HuH-7 (cell line): Measurements from ENCODE around the gene PCSK6.

Source experiments
- DNase-seq: peaks from one replicate; pipeline ENCODE4 v3.0.0; 2011; ENCODE audit warnings: low spot score

PCSK6 gene

DNA sequence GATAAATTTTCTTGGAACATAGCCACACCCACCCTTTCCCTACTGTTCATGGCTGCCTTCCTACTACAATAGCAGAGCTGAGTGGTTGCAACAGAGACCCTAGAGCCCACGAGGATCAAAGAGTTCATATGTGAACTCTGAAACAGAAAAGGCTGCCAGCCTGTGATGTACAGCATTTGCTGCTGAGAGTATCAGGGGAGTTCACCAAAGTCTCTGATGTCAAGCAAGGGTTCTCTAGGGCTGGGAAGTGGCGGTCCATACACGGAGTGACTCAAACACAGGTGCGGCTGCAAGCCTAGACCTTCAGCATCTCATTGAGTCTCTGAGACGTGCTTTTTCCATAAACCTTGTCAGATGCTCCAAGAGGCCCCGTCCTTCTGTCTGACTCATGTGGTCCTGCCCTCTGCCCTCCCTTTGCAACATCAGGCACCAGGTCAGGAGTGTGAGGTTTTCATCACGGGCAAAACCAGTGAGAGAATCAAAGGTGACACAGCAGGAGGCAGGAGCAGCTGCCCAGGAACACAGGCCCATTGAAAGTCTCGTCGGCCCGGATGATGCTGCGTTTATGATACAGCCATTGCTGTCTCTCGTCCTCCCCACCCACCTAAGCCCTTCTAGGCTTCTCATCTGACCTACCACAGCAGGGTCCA, 42.9 kb downstream of the PCSK6 start:
- DNase-seq = no peak

DNA sequence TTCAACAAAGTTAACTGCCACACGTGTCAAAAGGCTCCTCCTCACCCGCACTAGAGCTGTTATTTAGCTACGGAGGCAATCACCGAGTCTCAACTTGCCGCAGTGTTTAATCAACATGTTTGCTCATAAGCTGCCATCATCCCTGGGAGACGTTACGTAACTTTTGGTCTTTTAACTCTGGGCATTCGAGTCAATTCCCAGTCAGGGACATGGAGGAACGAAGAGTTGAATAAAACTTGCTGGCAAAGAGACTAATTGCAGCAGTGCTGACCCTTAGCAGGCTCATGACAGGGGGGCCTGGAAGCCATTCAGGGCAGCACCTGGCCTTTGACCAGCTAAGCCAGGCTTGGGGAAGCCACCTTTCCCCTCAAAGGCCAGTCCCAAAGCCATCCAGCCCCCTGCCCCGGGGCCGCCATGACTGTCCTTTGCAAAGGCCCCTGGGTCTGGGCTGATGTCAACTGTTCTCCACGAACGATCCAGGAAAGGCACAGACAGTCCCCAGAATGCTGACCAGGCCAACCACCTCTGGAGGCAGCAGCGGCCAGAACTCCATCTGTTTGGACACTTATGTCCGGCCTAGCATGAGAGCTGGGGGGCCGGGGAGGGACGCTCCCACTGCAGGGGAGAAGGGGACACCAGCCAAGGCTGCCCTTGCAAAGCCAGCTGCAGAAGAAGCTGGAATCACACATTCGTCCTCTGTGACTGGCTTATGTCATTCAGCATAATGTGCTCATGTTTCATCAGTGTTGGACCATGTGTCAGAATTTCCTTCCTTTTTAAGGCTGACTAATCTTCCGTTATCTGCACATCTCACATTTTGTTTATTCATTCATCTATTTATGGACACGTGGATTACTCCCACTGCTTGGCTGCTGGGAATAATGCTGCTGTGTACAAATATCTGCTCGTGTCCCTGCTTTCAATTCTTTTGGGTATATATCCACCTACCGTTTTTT, 43.7 kb downstream of the PCSK6 start:
- peak; percentile 80 for DNase-seq

DNA sequence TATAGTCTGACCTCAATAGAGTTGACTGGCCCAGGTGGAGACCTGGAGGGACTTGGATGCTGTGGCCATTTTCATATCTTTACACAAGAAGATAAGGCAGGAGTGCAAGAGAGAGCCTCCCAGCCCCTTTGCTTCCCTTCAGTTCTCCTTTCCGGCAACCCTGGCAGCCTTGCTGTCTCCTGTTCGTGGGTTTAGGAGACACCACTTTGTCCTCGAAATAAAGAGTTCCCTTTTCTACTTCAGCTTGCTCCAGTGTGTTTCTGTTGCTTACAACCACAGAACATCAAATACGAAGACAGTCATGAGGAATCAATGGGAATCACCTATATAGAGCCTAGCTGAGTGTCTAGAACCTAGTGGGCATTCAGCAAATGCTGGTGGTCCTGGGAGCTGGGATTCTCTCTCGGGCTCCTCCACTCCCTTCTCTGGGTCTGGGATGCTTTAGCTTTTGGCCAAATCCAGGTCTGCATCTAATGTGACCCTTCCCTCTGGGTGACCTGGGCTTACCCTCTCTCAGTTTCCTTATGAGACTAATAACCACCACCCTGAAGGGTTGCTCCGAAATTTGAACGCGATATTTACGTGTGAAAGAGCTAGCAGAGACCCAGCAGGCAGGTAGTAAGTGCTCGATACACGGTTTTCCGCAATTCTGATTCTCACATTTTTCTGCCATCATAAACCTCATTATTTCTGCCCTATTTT, 44.5 kb downstream of the PCSK6 start:
- DNase-seq = no peak

DNA sequence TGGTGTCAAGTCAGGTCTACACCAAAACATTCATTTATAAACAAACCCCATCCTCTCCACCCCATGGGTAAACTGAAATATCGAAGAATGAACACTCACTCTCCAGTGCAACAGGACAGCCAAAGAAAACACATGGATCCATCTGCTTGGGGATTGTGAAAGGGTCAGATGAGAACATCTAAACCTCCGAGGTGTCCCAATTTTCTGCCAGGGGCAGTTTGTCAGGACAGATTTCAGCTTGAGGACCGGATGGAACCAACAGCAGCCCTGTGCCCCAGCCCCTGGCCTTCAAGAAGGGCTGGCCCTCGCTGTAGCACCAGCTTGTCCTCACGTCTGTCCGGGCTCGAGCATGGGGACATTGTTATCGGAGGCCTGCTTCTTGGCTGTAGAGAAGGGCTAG, 45.5 kb downstream of the PCSK6 start:
- no peak for DNase-seq

DNA sequence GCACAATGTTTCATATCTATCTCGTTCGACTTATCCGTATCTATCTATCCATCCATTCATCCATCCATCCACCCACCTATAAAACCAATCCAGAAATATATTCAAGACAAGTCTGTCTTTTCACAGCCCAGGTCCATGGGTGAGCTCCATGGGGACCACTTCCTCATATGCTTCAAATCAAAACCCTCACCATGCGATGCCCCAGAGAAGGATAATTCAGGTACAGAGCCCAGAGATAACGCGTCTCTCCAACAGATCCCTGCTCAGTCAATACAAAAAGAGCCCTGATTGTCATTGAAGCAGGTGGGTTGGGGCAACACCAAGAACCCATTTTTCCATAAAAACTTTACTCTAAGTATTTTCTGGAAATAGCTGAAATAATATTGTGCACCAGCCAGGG, 47.2 kb downstream of the PCSK6 start:
- DNase-seq = no peak

DNA sequence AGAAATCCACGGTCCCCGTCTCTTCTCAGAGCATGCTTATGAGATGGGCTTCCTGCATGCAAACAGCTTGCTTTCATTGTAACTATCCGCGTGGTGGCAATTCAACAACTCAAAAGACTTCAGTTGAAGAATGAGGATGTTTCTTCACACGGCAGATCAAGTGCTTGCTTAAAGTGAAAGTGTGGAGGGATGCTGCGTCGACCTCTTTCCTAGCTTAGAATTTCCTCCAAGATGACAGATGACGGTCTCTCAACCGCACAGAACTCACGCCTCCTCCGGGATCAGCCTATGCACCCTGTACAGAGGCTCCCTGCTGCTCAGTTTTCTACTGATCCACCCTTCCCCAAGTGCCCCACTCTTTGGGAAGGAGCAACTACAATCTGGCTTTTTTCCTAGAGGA, 47.8 kb downstream of the PCSK6 start:
- no peak for DNase-seq

DNA sequence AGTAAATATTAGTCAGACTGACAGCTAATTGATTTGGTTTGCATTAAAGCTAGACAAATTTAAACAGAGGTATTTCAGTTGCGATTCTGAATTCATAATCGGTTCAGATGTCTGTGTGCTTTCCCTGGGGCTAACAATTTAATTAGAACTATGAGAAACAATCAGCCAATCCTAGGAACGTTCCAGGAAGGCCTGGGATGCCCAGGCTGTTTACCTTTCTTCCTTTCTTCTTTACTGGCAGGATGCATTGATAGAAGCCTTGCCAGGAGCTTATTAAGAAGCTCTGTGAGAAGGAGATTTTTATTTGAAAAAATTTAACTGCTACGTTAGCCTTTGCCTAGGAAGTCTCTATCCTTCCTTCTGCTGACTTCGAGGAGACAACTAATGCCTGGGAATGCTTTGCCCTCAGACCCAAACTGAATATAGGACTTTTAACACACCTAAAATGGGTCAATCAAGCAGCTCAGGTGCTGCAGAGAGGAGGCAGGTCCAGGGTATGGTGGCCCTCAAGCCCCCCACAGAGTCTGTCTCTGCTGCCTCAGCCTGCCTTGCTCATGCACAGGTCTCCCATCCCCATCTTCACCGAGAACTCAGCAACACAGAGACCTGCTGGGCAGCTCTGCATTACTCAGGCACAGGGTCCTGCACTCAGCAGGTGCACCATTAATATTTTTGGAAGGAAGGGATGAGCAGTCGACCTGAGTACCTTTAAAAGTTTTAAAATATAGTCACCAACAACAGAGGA, 48.5 kb downstream of the PCSK6 start:
- DNase-seq = no peak

DNA sequence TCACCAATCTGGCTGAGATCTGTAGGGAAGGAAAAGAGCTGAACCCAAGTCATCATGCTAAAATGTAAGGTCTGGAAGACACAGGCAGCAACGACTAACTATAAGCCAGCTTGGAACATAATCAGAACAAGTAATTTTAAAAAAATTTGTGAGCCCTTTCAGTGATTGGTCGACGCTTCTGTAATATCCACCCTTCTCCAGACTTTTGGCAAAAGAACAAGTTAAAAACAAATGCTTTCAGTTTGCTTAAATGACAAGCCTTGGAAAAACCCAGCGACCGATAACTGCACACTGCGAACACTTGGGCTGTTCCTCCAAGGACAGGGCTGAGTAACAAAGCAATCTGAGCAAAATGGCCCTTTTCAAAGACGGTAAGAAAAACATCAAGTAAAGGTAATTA, 49.6 kb downstream of the PCSK6 start:
- no peak for DNase-seq

DNA sequence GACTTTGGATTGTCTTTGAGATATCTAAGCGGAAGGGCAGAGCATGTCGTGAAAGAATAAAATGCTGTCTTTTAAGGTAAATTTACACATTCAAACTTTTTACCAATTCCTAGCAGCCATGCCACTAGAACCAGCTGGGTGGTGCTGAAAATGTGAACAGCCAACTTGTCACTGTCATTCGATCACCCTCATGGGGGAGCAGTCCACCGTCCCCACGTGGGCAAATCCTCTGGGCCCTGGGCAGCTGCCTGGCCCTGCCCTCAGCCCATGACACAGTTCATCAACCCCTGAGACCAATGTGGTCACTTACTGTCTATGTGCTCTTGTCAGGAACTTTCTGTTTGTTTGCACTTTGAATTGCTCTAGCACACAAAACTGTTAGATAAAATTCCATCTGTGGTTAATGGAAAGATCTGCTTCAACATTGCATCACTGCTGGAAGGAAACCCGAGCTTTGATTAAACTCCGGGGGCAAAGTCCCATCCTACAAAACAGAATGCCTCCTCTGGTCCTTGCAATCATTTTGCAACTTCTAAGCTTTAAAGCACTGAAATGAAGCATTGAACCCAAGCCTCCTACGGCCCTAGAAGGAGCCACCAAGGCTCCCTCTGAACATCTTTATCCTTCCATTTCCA, 50.1 kb downstream of the PCSK6 start:
- peak; percentile 94 for DNase-seq

DNA sequence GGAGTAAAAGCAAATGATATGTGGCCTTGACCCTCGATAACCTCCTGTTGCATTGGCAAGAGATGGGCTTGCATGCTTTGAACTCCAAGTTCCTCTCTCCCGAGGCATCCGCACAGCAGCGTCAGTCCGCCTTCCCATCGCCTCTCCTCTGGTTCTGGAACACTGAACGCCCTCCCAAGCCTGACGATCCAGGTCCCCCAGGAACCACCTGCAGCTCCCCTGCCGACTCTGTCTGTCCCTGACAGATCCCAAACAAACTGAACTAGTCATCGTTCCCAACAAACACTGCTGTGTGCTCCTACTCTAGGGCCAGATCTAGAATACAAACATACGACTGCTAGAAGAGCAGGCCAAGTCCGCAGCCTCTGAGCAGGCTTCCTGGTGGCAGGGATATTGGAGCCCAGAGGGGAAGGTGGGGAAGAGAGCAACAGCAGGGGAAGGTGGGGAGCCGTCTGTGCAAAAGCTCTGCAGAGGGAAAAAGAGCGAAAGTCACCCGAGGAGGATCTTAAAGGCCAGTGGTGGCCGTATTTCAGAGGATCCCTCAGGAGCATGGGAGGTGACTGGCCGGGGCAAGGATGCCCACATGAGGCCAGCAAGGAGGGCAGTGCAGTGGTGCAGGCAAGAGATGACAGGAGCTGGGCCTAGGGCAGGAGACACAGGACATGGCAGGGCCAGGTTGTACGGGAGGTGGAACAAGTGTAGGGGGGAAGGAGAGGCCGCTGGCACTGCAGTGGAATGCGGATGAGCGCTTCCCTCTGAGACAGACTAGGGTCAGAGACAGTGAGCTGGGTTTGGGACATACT, 50.8 kb downstream of the PCSK6 start:
- peak; percentile 59 for DNase-seq

DNA sequence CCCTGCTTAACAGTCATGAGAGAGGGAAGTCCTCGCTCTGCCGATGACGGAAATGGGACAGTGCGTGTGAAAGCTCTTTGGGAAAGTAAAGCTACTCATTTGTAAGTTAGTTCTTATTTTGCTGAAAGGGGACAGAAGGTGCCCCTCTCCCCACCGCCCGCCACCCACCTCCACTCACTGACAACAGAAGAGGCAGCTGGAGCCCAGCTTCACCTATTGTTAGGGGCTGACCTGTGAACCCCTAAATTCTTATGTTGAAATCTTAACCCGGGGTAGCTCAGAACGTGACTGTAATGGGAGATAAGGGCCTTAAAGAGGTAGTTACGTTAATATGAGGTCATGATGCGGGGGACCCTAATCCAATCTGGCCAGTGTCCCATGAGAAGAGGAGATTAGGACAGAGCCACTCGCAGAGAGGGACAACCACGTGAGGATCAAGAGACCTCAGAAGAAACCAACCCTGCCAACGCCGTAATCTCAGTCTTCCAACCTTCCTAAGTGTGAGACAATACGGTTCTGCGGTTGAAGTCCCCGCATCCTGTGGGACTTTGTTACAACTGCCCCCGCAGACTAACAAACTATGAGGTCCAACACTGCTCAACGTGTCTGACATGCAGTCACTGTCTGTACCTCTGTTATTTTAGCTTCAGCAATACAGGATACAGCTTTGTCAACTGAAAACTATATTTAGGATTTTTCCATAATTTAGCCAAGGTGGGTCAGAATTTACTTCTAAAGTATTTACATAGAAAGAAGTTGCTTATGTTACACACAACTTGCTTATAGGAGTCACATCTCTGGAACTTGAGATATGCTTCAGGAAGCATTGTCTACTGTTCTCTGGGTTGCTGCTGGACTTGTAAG, 51.7 kb downstream of the PCSK6 start:
- DNase-seq = no peak

DNA sequence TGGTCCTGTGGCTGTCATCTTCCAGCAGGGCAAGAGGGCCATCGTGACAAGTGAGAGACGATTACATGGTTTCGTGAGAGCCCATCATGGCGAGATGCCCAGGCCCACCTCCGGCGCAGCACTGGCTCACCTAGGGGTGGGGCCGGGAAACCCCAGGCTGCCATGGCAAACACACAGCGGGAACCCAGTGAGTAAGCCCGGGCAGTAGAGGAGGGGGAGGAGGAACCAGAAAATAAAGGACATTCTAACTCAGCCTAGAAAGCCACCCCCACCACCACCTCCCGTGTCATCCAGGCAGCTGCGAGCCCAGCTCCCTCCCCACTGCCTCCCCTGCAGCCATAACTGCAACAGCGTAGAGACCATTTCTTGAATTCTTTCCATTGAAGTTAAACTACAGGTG, 52.3 kb downstream of the PCSK6 start:
- no peak for DNase-seq

DNA sequence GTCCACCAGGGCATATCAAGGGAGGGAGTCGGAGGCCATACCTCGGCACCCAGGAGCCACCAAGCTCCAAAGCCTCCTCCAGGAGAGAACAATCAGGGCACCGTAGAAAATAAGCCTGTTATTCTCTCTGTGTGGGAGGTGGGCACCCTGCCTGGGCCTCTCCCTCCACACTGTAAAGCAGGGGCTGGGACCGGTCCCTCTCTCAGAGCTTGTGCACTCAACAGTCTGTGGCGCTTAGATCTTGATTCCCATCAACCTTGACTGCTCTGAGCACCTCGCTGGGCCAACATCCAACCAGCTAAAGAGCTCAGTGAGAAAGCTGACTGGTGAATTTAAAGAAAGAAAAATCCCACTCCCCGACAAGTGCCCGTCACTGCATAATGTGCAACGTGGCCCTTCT, 53.0 kb downstream of the PCSK6 start:
- DNase-seq = no peak

DNA sequence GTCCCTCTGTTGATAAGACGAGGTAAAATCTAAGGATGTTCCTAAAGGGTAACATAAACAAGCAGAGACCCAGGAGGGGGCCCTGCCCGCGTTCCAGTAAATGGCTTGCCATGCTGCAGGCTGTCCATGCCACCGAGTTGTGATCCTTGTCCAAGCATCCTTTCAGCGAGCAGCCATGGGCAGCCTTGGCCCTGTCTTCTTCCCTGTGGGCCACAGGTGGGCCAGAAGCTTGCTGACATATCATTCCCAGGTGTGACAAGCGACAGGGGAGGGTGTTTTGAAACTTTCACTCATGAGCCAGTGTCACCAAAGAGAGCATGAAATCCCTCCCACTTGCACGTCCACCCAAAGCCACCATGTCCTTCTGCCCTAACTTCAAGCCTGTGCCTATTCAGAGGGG, 53.7 kb downstream of the PCSK6 start:
- DNase-seq = no peak

DNA sequence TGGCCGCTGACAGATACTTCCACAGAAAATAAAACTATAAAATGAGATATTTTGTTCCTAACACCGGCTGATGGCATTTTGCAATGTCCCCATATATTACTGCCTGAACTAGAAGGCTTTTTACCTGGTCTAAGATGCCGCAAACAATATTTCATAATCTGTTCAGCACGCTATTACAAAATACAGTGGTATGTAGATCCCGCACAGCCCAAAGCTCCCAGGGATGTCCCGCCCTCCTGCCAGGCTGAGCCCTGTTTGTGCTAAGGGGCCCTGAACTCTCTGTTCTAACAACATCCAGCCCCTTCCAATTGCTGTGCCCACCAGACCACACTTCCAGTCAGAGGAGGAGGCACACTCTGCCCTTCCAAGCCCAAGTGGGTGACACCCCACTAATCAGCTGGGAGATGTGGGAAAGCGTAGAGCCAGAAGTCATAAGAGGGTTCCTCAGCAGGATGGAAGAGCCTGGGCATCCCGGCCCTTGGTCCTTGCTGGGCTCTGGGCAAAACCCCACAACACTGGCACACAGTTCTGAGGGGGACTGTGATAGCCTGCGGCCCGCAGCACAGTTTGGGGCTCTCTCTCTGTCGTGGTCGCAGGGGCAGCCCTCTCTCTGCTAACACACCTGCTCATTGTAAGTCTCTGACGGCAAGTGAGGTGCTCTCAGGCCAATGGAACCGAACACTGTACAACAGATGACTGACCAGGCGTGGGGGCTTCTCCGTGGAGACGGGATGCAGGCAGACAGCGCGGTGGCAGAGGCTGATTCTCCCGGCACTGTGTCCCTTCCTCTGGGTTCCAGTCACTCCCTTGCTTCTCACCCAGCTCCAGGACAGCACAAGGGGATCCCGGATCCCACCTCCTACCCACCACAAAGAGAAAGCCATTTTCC, 55.2 kb downstream of the PCSK6 start:
- no peak for DNase-seq

DNA sequence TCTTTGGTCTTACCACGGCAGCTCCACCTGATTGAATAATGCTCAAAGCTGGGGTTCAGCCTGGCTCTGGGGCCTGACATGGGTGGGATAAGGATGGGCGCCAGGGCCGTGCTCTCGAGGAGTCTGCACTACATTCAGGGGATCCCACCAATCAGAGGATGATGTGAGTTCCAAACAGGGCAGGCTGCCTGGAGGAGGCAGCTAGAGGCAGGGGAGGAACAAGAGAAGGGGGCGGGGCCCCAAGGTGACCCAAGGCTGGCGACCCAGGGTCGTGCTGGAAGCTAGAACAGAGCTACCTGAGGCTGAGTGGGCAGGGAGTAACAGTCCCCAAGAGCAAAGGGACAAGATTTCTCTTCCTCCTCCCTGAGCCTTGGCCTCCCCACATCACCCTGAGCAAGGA, 56.1 kb downstream of the PCSK6 start:
- DNase-seq = no peak

DNA sequence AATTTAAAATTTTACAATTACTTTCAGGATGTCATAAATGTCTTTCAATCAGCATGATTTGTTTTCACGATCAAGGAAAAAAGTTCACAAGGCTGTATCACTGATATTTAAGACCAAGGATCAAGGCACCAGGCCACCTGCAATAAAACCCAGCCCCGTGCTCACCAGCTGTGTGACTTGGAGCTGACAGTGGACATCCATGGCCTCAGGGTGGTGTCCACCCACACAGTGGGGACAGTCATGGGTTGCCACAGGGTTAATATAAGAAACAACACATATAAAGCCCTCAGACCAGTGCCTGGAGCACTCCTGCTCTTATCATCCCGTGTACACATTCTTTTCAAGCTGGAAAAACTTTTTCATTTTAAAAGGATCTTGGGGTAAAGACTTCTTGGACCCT, 56.5 kb downstream of the PCSK6 start:
- DNase-seq = no peak

DNA sequence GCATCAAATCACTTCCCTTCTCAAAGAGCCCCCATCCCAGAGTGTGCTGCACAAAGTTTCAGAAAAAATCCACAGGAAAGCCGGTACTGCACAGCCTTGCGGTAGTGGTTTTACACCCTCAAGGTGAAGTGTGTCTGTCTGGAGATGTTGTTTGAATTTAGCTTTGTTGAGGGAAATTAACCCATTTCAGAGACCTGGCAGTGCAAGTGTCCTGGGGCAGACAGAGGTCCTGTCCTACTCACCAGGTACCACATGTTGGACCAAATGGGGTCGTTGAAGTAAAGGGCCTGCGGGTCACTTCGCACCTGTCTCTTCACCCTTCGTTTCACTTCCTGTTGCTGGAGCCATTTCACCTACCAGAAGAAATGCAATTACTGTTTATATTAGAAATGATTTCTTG, 57.8 kb downstream of the PCSK6 start:
- DNase-seq = no peak

DNA sequence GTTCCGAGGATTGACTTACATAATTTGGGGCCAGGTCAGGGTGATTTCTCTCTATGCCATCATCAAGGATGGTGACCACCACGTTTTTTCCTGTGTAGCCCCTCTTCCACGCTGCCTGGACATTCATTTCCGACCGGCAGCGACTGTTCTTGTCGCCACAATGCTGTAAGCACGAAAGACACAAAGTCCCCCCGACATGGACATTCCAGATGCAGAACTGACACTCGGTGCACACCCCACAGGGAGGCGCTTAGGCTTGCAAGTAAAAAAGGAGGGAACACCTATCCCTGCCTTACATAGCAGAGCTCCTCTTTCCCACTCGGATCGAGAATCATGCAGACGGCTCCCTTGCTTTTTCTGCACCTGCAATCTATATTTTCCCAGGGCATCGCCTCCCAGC, 58.2 kb downstream of the PCSK6 start:
- no peak for DNase-seq
